HG02610 (cell line): ENCODE data around the gene SH3BP4.
"Not testable (repeated sequence)": the region's sequence is repeated elsewhere in the genome, so short reads cannot be mapped to it uniquely, and the experiment has no call there.

Experiments used
- ATAC-seq: cut with Tn5 transposase; IDR thresholded peaks from one replicate; pipeline ENCODE4 v1.9.1; 2021; ENCODE audit warnings: mild to moderate bottlenecking, moderate library complexity; ENCODE audit not compliant: unreplicated experiment

The SH3BP4 gene

GRCh38 chr2:235011929-235012631 lies 60.3 kb downstream of the SH3BP4 start:
- ATAC-seq: no peak

GRCh38 chr2:235017441-235017840 lies 65.6 kb downstream of the SH3BP4 start:
- no peak for ATAC-seq

GRCh38 chr2:235018838-235019237 lies 67.0 kb downstream of the SH3BP4 start:
- ATAC-seq: no peak

GRCh38 chr2:235020141-235020540 lies 68.3 kb downstream of the SH3BP4 start:
- not testable (repeated sequence) for ATAC-seq

GRCh38 chr2:235021752-235022151 lies 69.9 kb downstream of the SH3BP4 start:
- ATAC-seq: no peak

GRCh38 chr2:235024191-235024860 lies 72.5 kb downstream of the SH3BP4 start:
- ATAC-seq: no peak

- no peak for ATAC-seq
Measured at GRCh38 chr2:235024931-235025773, 73.3 kb downstream of the SH3BP4 start.

- no peak for ATAC-seq
Measured at GRCh38 chr2:235025800-235026536, 74.2 kb downstream of the SH3BP4 start.

- no peak for ATAC-seq
Measured at GRCh38 chr2:235026649-235027557, 75.1 kb downstream of the SH3BP4 start.

GRCh38 chr2:235027558-235028214 lies 75.9 kb downstream of the SH3BP4 start:
- no peak for ATAC-seq

GRCh38 chr2:235028646-235029045 lies 76.8 kb downstream of the SH3BP4 start:
- no peak for ATAC-seq

GRCh38 chr2:235029054-235029453 lies 77.2 kb downstream of the SH3BP4 start:
- ATAC-seq: no peak

- no peak for ATAC-seq
Measured at GRCh38 chr2:235030126-235030525, 78.3 kb downstream of the SH3BP4 start.

GRCh38 chr2:235030936-235031335 lies 79.1 kb downstream of the SH3BP4 start:
- no peak for ATAC-seq

- no peak for ATAC-seq
Measured at GRCh38 chr2:235031686-235032373, 80.0 kb downstream of the SH3BP4 start.

- ATAC-seq: no peak
Measured at GRCh38 chr2:235032466-235032865, 80.6 kb downstream of the SH3BP4 start.

GRCh38 chr2:235032949-235033348 lies 81.1 kb downstream of the SH3BP4 start:
- no peak for ATAC-seq

GRCh38 chr2:235034265-235035118 lies 82.7 kb downstream of the SH3BP4 start:
- ATAC-seq: no peak
